GM23338 (cell line): ENCODE measurements around the gene NME3. TPM values are rescaled to one million over a fixed set of nuclear protein-coding genes. Genes with fewer than 3 reads are reported as not detected.

Source experiments
- ATAC-seq: fragments of 200-7000 bp; cut with Tn5 transposase; 3 replicates; pipeline ENCODE4 v1.9.1; 2020
- DNase-seq: peaks from one replicate; pipeline ENCODE4 v3.0.0-alpha.2; 2015; ENCODE audit warnings: low spot score
- H2AFZ ChIP-seq: fragments of 200-600 bp; sonication (generic); 2 replicates; pipeline ENCODE4 v1.8.0; 2016; ENCODE audit warnings: antibody characterized with exemption, mild to moderate bottlenecking, moderate library complexity
- H3F3A ChIP-seq: fragments of 200-600 bp; sonication (generic); replicated peaks from 2 replicates; pipeline ENCODE4 v1.8.0; 2017; ENCODE audit warnings: antibody characterized with exemption, mixed run types, low read depth
- H3K27ac ChIP-seq: fragments of 200-600 bp; sonication (generic); 2 replicates; pipeline ENCODE4 v1.6.1; 2016; ENCODE audit warnings: low read depth
- H3K27me3 ChIP-seq: fragments of 200-600 bp; sonication (generic); 2 replicates; pipeline ENCODE4 v1.8.0; 2016; ENCODE audit warnings: mild to moderate bottlenecking, mixed run types, moderate library complexity; ENCODE audit not compliant: insufficient read depth
- H3K36me3 ChIP-seq: fragments of 200-600 bp; sonication (generic); 2 replicates; pipeline ENCODE4 v1.8.0; 2016; ENCODE audit warnings: mild to moderate bottlenecking; ENCODE audit not compliant: insufficient read depth
- H3K4me1 ChIP-seq: fragments of 200-600 bp; sonication (generic); 2 replicates; pipeline ENCODE4 v1.8.0; 2016; ENCODE audit warnings: mild to moderate bottlenecking, moderate library complexity; ENCODE audit not compliant: insufficient read depth
- H3K4me2 ChIP-seq: fragments of 200-600 bp; sonication (generic); 2 replicates; pipeline ENCODE4 v1.7.1; 2017; ENCODE audit warnings: mixed run types
- H3K4me3 ChIP-seq: fragments of 200-600 bp; sonication (generic); 2 replicates; pipeline ENCODE4 v1.6.1; 2016; ENCODE audit warnings: mixed run types
- H3K79me2 ChIP-seq: fragments of 200-600 bp; sonication (generic); replicated peaks from 2 replicates; pipeline ENCODE4 v1.8.0; 2017; ENCODE audit warnings: mild to moderate bottlenecking; ENCODE audit not compliant: insufficient read depth
- H3K9me2 ChIP-seq: fragments of 200-600 bp; sonication (generic); 2 replicates; pipeline ENCODE4 v1.8.0; 2017; ENCODE audit not compliant: insufficient read depth
- H4K20me1 ChIP-seq: fragments of 200-600 bp; sonication (generic); replicated peaks from 2 replicates; pipeline ENCODE4 v1.8.0; 2017; ENCODE audit warnings: mild to moderate bottlenecking; ENCODE audit not compliant: insufficient read depth
- H3K27ac Mint-ChIP-seq: 2 replicates; pipeline ENCODE4 v1.8.0; 2020; ENCODE audit warnings: inconsistent platforms, mild to moderate bottlenecking, moderate library complexity, mixed read lengths
- H3K27me3 Mint-ChIP-seq: 3 replicates; pipeline ENCODE4 v1.8.0; 2022; ENCODE audit warnings: low read depth, mild to moderate bottlenecking, moderate library complexity, mixed read lengths, inconsistent platforms; ENCODE audit not compliant: insufficient read depth, poor library complexity
- H3K36me3 Mint-ChIP-seq: 3 replicates; pipeline ENCODE4 v1.8.0; 2021; ENCODE audit warnings: low read depth, mild to moderate bottlenecking, inconsistent platforms, moderate library complexity, mixed read lengths
- H3K4me1 Mint-ChIP-seq: 3 replicates; pipeline ENCODE4 v1.8.0; 2020; ENCODE audit warnings: mild to moderate bottlenecking, inconsistent platforms, mixed read lengths
- H3K4me3 Mint-ChIP-seq: 3 replicates; pipeline ENCODE4 v1.8.0; 2021; ENCODE audit warnings: moderate library complexity, mild to moderate bottlenecking, inconsistent platforms, mixed read lengths
- H3K9me3 Mint-ChIP-seq: 3 replicates; pipeline ENCODE4 v1.8.0; 2020; ENCODE audit warnings: moderate library complexity, mild to moderate bottlenecking, inconsistent platforms, mixed read lengths
- EZH2 ChIP-seq: fragments of 200-600 bp; sonication (generic); IDR thresholded peaks from one replicate; pipeline ENCODE4 v1.8.0; 2017; ENCODE audit warnings: antibody characterized with exemption, mild to moderate bottlenecking, low read depth; ENCODE audit not compliant: unreplicated experiment
- EZH2phosphoT487 ChIP-seq: fragments of 200-600 bp; sonication (generic); IDR thresholded peaks from one replicate; pipeline ENCODE4 v1.8.1; 2018; ENCODE audit warnings: antibody characterized with exemption; ENCODE audit not compliant: unreplicated experiment
- POLR2AphosphoS5 ChIP-seq: IDR thresholded peaks from 2 replicates; pipeline ENCODE4 v1.6.1; 2016; ENCODE audit warnings: antibody characterized with exemption, low read depth
- STAT1 ChIP-seq: IDR thresholded peaks from one replicate; pipeline ENCODE4 v1.6.1; 2016; ENCODE audit warnings: antibody characterized with exemption; ENCODE audit not compliant: unreplicated experiment
- ZNF114 ChIP-seq: fragments of 250-450 bp; sonication (Bioruptor Pico); IDR thresholded peaks from 2 replicates; pipeline ENCODE4 v1.5.0; 2020; ENCODE audit warnings: mild to moderate bottlenecking, moderate library complexity
- ZNF331 ChIP-seq: fragments of 250-450 bp; sonication (Bioruptor Pico); IDR thresholded peaks from 2 replicates; pipeline ENCODE4 v1.5.0; 2020; ENCODE audit warnings: low read depth, mild to moderate bottlenecking, moderate library complexity
- polyA plus RNA-seq: library from polyadenylated mRNA; unstranded; fragments of >200 nt; fragmentation: Nextera tagmentation; extraction: Ambion mirVana; gene quantifications from 2 replicates; pipeline ENCODE4 v1.2.1, GENCODE V29; 2016
- total RNA-seq: library from RNA; depleted of rRNA; stranded (reverse); fragments of >200 nt; shearing (Covaris generic); gene quantifications from 2 replicates; pipeline ENCODE4 v1.2.3, GENCODE V29; 2014
- TF ChIP-seq, protein P1 (sequence below): IDR thresholded peaks from one replicate; pipeline ENCODE4 v1.6.1; 2018; ENCODE audit warnings: antibody characterized with exemption; ENCODE audit not compliant: unreplicated experiment
- TF ChIP-seq, protein P2 (sequence below), 2 experiments: fragments of 200-600 bp in 1 of 2; sonication (generic) in 1 of 2; conservative IDR thresholded peaks; 2 replicates each; pipeline versions ENCODE4 v1.5.1 to v1.6.1; 2016 to 2017; ENCODE audit warnings: antibody characterized with exemption in 2 of 2, low read depth in 2 of 2, mild to moderate bottlenecking in 2 of 2, moderate library complexity in 1 of 2
- TF ChIP-seq, protein P3 (sequence below): IDR thresholded peaks from 2 replicates; pipeline ENCODE4 v1.6.1; 2016; ENCODE audit warnings: antibody characterized with exemption

Gene NME3
- total and polyA plus RNA-seq, 2 experiments from 2014 or later: 95.3 to 130 TPM

DNA sequence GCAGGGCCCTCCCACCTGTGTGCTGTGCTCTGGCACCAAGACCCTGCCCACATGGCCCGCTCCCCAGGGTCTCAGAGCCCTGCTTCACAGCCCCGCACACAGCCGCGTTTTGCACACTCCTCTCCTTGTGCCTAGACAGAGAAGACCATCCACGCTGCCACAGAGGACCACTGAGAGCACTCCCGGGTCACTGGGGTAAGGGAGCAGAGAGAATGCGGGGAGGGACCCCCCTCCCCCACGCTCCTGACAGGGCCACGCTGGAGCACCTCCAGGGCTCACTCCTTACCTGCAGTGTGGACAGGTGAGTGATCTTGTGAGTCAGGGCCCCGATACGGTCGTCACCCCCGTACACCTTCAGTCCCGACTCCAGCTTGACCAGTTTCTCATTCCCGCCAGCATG lies 48.3 kb upstream of the NME3 start (continued):
- TF ChIP-seq, protein P1, sequence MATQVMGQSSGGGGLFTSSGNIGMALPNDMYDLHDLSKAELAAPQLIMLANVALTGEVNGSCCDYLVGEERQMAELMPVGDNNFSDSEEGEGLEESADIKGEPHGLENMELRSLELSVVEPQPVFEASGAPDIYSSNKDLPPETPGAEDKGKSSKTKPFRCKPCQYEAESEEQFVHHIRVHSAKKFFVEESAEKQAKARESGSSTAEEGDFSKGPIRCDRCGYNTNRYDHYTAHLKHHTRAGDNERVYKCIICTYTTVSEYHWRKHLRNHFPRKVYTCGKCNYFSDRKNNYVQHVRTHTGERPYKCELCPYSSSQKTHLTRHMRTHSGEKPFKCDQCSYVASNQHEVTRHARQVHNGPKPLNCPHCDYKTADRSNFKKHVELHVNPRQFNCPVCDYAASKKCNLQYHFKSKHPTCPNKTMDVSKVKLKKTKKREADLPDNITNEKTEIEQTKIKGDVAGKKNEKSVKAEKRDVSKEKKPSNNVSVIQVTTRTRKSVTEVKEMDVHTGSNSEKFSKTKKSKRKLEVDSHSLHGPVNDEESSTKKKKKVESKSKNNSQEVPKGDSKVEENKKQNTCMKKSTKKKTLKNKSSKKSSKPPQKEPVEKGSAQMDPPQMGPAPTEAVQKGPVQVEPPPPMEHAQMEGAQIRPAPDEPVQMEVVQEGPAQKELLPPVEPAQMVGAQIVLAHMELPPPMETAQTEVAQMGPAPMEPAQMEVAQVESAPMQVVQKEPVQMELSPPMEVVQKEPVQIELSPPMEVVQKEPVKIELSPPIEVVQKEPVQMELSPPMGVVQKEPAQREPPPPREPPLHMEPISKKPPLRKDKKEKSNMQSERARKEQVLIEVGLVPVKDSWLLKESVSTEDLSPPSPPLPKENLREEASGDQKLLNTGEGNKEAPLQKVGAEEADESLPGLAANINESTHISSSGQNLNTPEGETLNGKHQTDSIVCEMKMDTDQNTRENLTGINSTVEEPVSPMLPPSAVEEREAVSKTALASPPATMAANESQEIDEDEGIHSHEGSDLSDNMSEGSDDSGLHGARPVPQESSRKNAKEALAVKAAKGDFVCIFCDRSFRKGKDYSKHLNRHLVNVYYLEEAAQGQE: no peak
- TF ChIP-seq POLR2AphosphoS5 (no peak), EZH2phosphoT487 (no peak)

DNA sequence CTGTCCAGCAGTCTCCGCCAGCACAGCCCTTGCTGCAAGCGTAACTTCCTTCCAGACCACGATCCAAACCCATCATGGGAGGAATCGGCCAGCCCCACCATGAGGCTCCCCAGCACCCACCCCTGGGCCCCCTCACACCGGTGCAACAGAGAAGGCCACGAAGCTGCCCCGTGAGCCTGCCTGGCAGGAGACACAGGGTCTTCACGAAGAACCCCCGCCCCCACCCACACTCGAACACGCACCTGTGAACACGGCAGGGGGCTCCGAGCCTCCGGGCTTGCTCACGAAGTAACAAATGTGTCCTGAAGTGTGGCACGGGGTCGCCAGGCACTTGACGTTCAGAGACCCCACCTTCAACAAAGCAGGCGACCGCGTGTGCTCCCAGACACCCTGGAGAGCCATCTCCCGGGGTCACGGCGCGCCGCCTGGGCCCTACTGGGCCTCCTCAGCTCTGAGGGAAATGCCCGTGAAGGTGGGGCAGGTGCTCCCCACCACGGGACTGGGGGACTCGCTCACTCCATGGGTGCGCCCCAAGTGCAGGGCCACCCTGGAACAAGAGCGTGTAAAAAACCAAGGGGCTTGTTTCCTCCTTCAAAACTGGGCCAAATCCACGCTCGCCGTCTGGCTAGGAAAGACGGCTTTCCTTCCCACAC lies 47.7 kb upstream of the NME3 start:
- H3K4me1 Mint-ChIP-seq: no peaks in the 10 kb centered on the region
- TF ChIP-seq ZNF331 (CRISPR knock-in tag): no peak
- TF ChIP-seq STAT1: no peak
- TF ChIP-seq, protein P2, sequence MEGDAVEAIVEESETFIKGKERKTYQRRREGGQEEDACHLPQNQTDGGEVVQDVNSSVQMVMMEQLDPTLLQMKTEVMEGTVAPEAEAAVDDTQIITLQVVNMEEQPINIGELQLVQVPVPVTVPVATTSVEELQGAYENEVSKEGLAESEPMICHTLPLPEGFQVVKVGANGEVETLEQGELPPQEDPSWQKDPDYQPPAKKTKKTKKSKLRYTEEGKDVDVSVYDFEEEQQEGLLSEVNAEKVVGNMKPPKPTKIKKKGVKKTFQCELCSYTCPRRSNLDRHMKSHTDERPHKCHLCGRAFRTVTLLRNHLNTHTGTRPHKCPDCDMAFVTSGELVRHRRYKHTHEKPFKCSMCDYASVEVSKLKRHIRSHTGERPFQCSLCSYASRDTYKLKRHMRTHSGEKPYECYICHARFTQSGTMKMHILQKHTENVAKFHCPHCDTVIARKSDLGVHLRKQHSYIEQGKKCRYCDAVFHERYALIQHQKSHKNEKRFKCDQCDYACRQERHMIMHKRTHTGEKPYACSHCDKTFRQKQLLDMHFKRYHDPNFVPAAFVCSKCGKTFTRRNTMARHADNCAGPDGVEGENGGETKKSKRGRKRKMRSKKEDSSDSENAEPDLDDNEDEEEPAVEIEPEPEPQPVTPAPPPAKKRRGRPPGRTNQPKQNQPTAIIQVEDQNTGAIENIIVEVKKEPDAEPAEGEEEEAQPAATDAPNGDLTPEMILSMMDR (conservative IDR thresholded peaks at IDR 0.05; ENCODE audit: low read depth in 2 of 2): no peak
- TF ChIP-seq, protein P1: no peak
- TF ChIP-seq ZNF114: no peak
- TF ChIP-seq EZH2phosphoT487: no peak
- TF ChIP-seq, protein P3, sequence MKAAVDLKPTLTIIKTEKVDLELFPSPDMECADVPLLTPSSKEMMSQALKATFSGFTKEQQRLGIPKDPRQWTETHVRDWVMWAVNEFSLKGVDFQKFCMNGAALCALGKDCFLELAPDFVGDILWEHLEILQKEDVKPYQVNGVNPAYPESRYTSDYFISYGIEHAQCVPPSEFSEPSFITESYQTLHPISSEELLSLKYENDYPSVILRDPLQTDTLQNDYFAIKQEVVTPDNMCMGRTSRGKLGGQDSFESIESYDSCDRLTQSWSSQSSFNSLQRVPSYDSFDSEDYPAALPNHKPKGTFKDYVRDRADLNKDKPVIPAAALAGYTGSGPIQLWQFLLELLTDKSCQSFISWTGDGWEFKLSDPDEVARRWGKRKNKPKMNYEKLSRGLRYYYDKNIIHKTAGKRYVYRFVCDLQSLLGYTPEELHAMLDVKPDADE: no peak
- no peak for TF ChIP-seq EZH2

More for the DNA sequence above, 47.7 kb upstream of the NME3 start:
- Histone ChIP-seq H3F3A (no peaks in the 10 kb centered on the region), H2AFZ (no peak overlapping the region), H3K9me2 (no peaks in the 10 kb centered on the region), H3K4me1 (no peaks in the 10 kb centered on the region), H3K79me2 (no peaks in the 10 kb centered on the region), H3K4me2 (no peak overlapping the region), H3K36me3 (no peaks in the 10 kb centered on the region), H4K20me1 (no peaks in the 10 kb centered on the region; the same call in 1 of the 2 replicates), H3K27me3 (no peaks in the 10 kb centered on the region), H3K4me3 (no peak overlapping the region), H3K27ac (no peak overlapping the region)
- Mint-ChIP-seq H3K9me3 (no peaks in the 10 kb centered on the region), H3K27me3 (no peaks in the 10 kb centered on the region), H3K27ac (no peak overlapping the region), H3K4me3 (no peak overlapping the region), H3K36me3 (peaks cover 6% of the 10 kb centered on the region; the same call in 2 of the 3 replicates)
- ATAC-seq (no peak), DNase-seq (no peak)
